Activated naive CD4-positive, alpha-beta T cell treated with anti-CD3 and anti-CD28 coated beads, Interleukin-2, amount 50 U/mL, for 72 hours (primary cell): ENCODE measurements around the gene CDK16. TPM values are rescaled to one million over a fixed set of nuclear protein-coding genes. Genes with fewer than 3 reads are reported as not detected.

Source experiments
- ATAC-seq, 2 donors: fragments of 150-1000 bp; cut with Tn5 transposase; 2 replicates each; pipeline ENCODE4 v1.10.0; 2021; ENCODE audit warnings: mild to moderate bottlenecking in 2 of 2, moderate library complexity in 2 of 2
- DNase-seq, 2 donors: peaks; one replicate each; pipeline ENCODE4 v3.0.0; 2021 to 2022; ENCODE audit warnings: low spot score in 2 of 2
- H3K27ac Mint-ChIP-seq, 2 donors: one replicate each; pipeline ENCODE4 v1.8.0; 2022; ENCODE audit warnings: mild to moderate bottlenecking in 2 of 2, mixed read lengths in 2 of 2
- H3K36me3 Mint-ChIP-seq, 2 donors: one replicate each; pipeline ENCODE4 v1.8.0; 2022; ENCODE audit warnings: mixed read lengths in 2 of 2
- H3K9me3 Mint-ChIP-seq, 2 donors: one replicate each; pipeline ENCODE4 v1.8.0; 2022; ENCODE audit warnings: mixed read lengths in 2 of 2
- total RNA-seq, 2 donors: library from RNA; stranded (reverse); gene quantifications; one replicate each; pipeline ENCODE4 v1.2.3, GENCODE V29; 2022

CDK16 gene
- total RNA-seq, 2 donors from 2014 or later: 69.5 to 95.8 TPM

DNA sequence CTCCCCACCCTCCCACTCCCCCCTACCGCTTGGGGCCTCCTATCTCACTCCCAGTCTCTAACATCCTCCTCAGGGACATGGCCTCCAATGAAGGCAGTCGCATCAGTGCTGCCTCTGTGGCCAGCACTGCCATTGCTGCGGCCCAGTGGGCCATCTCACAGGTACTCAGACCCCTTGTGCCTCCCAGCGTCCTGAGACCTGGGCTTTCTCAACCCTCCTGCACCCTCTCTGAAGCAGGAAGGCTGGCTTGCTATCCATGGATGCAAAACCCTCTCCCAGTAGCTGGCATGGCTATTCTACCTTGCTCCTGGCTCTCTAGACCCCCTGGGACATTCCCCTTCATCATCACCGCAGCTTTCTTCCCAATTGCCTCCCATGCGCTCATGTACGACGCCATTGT is 38.1 kb upstream of the CDK16 start:
- no peak for ATAC-seq
- no peak for DNase-seq
- Mint-ChIP-seq H3K9me3 (no peaks in the 10 kb centered on the region), H3K27ac (no peak overlapping the region), H3K36me3 (peaks cover 0 to 4% of the 10 kb centered on the region in 2 donors)

DNA sequence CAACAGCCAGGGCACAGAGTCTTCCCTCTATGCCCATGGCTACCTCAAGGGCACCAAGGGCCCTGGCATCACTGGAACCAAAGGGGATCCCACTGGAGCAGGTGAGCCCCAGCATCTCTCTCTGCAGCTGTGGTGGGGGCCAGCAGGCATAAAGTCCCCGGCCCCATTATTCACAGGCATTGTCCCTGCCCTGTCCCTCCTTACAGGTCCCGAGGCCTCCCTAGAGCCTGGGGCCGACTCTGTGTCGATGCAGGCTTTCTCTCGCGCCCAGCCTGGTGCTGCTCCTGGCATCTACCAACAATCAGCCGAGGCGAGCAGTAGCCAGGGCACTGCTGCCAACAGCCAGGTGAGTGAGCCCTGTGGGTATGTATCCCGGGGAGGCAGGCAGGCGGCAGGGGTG is 37.2 kb upstream of the CDK16 start:
- H3K27ac Mint-ChIP-seq: no peak overlapping the region
- peaks cover 4% of the 10 kb centered on the region in 2 donors for H3K36me3 Mint-ChIP-seq
- H3K9me3 Mint-ChIP-seq: no peaks in the 10 kb centered on the region
- no peak for DNase-seq
- ATAC-seq: no peak

DNA sequence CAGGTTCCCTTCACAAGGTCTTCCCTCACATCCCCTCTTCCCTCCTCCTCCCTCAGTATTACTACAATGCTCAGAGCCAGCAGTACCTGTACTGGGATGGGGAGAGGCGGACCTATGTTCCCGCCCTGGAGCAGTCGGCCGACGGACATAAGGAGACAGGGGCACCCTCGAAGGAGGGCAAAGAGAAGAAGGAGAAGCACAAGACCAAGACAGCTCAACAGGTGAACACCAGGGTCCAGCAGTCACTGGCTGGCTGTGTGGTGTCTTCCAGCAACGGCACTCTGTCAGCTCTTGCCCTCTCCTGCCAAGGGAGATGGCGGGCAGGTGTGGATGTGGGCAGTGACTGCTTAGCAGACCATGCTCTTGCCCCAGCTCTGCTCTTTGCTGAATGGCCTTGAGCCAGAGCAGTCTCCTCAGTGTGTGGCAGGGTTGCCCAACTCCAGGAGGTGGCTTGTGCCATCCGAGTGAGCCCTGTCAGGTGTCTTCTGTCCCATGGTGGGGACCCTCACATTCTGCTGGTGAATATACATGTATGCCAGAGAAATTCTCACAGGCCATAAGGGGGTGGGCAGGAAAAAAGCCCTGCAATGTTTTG is 36.3 kb upstream of the CDK16 start:
- no peak for ATAC-seq

DNA sequence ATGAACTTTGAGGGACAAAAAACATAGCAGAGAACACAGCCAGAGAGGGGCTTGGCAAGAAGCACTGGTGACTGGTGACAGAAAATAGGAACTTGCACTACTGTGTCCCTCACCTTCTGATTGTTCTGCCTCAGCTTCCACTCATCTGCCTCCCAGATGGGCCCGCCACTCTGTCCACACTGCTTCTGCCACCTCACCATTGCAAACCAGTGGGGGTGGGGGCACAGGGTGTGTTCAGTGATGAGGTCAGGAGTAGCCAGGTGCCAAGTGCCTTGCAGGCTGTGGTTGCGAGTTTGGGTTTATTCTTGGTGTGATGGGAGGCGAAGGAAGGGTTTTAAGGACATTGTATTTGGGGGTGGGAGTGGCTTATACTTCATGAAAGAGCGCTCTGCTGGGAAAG is 34.0 kb upstream of the CDK16 start:
- ATAC-seq (no peak), DNase-seq (no peak)
- Mint-ChIP-seq H3K27ac (no peak overlapping the region), H3K36me3 (peaks cover 4% of the 10 kb centered on the region in 2 donors), H3K9me3 (no peaks in the 10 kb centered on the region)

More for the DNA sequence above, 36.3 kb upstream of the CDK16 start:
- Mint-ChIP-seq H3K9me3 (no peaks in the 10 kb centered on the region), H3K36me3 (peaks cover 4% of the 10 kb centered on the region in 2 donors), H3K27ac (no peak overlapping the region)
- no peak for DNase-seq

DNA sequence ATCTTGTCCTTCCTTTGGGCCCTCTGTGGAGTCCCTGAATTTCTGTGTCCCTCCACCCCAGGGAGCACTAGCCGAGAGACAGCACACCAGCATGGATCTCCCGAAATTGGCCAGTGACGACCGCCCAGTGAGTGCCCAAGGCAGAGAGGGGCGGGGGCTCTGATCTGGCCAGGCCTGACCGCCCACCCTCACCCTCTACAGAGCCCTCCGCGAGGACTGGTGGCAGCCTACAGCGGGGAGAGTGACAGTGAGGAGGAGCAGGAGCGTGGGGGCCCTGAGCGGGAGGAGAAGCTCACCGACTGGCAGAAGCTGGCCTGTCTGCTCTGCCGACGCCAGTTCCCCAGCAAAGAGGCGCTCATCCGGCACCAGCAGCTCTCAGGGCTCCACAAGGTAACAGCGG is 33.2 kb upstream of the CDK16 start:
- Mint-ChIP-seq H3K27ac (peak overlapping the region in 1 of 2 donors; percentile 44), H3K36me3 (peaks cover 4% of the 10 kb centered on the region in 2 donors), H3K9me3 (no peaks in the 10 kb centered on the region)
- no peak for DNase-seq
- no peak for ATAC-seq

DNA sequence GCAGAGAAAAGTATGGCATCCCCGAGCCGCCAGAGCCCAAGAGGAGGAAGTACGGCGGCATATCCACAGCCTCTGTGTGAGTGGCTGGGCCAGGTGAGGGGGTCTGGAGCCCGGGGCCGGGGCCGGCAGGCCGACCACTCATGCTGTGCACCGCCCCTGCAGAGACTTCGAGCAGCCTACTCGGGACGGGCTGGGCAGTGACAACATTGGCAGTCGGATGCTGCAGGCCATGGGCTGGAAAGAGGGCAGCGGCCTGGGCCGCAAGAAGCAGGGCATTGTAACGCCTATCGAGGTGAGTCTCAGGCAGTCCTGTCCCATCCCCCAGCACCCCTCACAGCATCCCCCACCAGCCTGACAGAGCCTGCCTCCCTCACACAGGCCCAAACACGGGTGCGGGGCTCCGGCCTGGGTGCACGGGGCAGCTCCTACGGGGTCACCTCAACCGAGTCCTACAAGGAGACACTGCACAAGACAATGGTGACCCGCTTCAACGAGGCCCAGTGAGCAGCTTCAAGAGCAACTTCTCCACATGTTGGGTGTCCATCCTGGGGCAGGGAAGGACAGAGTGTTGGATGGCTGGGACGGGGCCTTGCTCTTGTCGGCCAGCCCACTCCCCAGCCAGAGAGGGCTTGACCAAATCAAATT is 32.3 kb upstream of the CDK16 start:
- Mint-ChIP-seq H3K36me3 (peaks cover 4 to 10% of the 10 kb centered on the region in 2 donors), H3K9me3 (no peaks in the 10 kb centered on the region), H3K27ac (peak overlapping the region in 1 of 2 donors; percentile 22)
- ATAC-seq: no peak
- DNase-seq: no peak

DNA sequence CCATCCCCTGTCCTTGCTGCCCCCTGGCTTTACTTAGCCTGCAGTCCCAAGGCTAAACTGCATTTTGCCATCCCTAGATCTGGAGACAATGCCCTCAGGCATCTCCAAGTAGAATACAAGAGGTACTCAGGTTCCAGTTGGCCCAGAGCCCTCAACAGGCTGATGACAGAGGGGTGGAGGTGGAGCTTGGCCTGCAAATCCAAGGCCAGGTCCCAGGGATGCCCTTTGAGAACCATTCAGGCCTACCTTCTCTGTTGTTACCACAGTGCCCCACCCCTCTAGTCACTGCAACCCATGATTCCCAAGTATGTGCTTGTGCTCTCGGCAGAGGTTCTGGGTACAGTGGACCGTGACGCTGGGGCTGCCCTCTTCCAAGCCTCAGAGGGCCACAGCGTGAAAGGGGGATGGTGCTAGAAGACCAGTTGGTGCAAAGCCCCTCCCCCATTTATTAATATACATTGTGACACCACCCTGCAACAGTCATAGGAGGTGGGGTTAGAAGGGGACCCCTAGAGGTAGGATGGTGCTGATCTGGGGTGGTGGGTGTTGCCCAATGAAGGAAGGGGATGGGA is 31.3 kb upstream of the CDK16 start:
- H3K36me3 Mint-ChIP-seq: peaks cover 4 to 11% of the 10 kb centered on the region in 2 donors
- DNase-seq (no peak), ATAC-seq (no peak)
- no peaks in the 10 kb centered on the region for H3K9me3 Mint-ChIP-seq
- peak overlapping the region; percentile 50 to 81 for H3K27ac Mint-ChIP-seq

DNA sequence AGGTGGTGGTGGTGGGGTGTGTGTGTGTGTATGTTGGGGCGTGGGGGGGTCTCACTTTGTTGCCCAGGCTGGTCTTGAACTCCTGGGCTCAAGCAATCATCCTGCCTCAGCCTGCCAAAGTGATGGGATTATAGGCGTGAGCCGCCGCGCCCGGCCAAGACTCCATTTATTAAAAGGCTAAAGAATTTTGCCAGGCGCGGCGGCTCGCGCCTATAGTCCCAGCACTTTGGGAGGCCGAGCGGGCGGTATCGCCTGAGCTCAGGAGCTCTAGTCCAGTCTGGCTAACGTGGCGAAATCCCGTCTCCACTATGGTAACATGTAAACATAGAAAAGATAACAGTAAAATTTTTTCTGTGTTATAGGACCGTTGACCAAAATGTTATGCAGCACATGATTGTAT is 28.6 kb upstream of the CDK16 start:
- H3K36me3 Mint-ChIP-seq: peaks cover 19 to 23% of the 10 kb centered on the region in 2 donors
- H3K27ac Mint-ChIP-seq: no peak overlapping the region
- ATAC-seq: no peak
- DNase-seq: no peak
- no peaks in the 10 kb centered on the region for H3K9me3 Mint-ChIP-seq

DNA sequence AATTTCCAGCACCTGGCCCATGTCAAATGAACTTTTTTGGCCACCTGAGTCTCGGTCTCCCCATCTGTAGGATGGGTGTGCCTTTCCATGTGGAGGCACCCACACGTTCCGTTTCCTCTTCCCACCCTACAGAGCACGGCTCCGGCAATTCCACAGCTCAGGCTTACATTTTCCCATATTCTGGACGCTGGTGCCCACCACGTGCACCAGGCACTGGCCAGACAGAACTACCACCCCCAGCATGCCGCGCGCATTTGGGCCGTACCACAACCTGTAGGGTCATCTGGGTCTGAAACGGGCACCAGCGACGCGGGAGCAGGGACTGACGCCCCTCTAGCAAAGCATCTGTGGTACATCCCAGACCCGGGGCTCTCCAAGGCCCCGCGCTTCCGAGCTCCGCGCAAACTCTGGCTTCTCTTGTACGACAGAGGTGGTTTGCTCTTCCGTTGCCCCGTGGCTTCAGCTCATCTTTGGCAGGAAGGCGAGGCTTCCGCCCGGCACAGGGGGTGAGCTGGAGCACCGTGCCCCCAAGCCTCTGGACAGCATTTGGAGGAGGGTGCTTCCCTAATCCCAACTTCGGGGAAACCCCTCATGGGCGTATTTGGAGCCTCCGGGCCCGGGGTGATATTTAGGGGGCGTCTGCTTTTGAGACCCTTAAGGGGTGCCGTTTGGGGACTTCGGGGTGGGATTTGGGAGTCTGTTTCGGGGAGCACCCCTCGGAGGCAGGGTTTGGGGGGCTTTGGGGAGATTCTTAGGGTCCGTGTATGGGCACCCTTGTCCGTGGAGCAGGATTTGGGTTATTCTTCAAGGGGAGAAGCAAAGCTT is 27.8 kb upstream of the CDK16 start:
- DNase-seq (peak; percentile 72 to 83), ATAC-seq (peak; percentile 81)
- no peaks in the 10 kb centered on the region for H3K9me3 Mint-ChIP-seq
- peaks cover 24% of the 10 kb centered on the region in 2 donors for H3K36me3 Mint-ChIP-seq
- H3K27ac Mint-ChIP-seq: peak overlapping the region; percentile 93 to 97

DNA sequence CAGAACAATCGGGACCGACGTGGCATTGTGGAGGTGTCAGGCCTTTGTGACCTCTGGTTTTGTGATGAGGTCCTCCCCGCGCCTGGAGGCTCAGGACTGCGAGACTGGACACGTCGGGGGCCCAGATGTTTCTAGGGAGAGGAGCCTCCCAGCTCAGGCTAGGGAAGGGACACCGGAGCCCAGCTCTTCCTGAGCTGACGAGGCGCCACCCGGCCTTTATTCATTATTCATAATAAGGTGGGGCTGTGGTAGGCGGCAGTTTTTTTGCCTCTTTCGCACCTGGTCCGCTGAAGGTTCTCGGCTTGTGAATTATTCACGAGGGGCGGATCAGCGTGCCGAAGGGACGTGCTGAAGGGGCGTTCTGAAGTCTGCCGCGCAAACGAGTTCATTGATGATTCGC is 27.1 kb upstream of the CDK16 start:
- peaks cover 28 to 31% of the 10 kb centered on the region in 2 donors for H3K36me3 Mint-ChIP-seq
- H3K27ac Mint-ChIP-seq: peak overlapping the region; percentile 93 to 97
- no peaks in the 10 kb centered on the region for H3K9me3 Mint-ChIP-seq
- DNase-seq (peak in 1 of 2 donors; percentile 19), ATAC-seq (peak; percentile 11 to 23)

DNA sequence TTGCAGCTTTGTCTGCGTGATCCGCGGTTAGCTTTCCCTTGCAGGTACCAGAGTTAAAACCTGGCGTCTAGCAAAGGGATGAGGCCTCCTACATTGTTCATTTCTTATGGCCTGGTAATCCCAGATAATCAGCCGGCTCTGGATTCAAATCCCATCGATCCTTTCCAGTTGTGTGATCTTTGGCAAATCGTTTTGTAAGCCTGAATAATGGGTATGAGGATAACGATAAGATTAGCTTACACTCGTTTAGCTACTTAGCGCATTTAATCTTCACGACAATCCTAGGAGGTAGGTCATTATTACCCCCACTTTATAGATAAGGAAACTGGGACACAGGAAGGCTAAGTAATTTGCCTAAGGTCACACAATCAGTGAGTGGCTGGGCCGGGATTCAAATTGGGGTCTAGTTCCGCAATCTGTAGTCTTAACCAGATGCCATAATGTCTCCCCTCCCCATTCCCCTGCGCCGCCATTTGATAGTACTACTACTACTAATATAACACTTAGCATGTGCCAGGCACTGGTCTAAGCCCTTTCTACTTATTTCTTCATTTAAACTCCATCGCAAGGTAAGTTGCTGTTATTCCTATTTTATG is 26.6 kb upstream of the CDK16 start:
- no peak for ATAC-seq
- H3K36me3 Mint-ChIP-seq: peaks cover 30 to 31% of the 10 kb centered on the region in 2 donors
- DNase-seq: no peak
- no peaks in the 10 kb centered on the region for H3K9me3 Mint-ChIP-seq
- H3K27ac Mint-ChIP-seq: peak overlapping the region in 1 of 2 donors; percentile 93

DNA sequence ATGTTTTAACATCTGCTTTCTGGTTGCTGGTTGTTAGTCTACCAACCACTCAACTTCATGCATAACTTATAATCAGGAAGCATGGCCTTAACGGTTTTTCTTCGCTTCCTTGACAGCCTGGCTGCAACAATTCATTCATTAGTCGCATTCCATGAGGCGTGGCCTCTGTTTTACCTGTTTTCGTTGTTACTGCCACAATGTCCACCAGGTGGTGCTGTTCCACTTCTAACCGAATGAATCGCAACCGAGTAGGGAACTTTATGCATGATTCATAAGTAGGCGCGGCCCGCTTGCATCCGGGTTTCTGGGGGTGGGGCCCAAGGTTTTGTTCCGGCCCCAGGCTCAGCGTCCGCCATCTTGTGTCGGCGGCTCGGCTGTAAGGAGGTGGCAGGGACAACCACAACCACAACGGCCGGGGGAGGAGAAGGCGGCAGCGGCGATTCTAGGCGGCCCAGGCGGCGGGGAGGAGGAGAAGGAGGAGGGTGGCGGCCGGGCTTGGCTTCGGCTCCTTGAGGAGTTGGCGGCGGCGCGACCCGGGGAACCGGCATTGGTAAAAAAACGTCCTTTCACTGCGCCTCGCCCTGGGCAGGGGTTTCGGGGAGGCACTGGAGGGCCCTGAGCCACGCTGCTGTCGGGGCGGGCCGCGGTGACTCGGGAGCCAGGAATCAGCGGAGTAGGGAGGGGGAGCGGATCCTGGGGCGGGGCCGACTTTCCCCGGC is 24.8 kb upstream of the CDK16 start, which contains the start of gene UBA1:
UBA1 (plus strand) TSS at position 355 of the 719 bp plus-strand sequence. CDS start 4,974 bp downstream, outside the sequence.
- H3K9me3 Mint-ChIP-seq: no peaks in the 10 kb centered on the region
- ATAC-seq (peak; percentile 73 to 77), DNase-seq (peak; percentile 88)
- H3K27ac Mint-ChIP-seq: peak within 1 kb of the TSS; percentile 95 to 99
- peaks cover 30 to 33% of the 10 kb centered on the region in 2 donors for H3K36me3 Mint-ChIP-seq

DNA sequence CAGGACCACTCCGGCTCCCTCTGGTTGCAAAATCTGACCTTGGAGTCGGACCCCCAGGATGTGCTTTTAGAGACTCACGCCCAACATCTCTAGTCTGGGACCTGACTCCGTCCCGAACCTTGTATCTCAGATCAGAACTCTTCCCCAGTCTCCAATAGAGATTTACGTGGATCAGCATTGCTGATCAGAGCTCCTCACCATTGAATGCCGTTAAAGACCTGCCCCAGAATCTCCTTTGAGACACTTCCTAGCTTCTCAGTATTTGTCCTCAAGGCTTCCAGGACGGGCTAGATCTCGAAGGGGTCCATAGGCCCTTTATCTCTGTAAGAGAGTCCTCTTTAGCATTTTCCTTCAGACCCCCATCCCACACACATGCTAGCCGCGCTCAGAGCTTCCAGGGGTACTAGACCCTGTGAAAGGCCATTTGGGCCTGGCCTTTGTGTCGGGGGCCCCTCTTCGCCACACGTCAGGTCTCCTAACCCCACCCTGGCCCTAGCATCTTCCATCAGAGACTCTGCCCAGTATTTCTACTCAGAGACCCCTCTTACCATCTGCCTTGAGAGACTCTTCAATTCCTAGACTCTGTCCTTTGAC is 24.2 kb upstream of the CDK16 start:
- DNase-seq: no peak
- Mint-ChIP-seq H3K36me3 (peaks cover 30 to 36% of the 10 kb centered on the region in 2 donors), H3K27ac (peak overlapping the region; percentile 95 to 99), H3K9me3 (no peaks in the 10 kb centered on the region)
- ATAC-seq: no peak

DNA sequence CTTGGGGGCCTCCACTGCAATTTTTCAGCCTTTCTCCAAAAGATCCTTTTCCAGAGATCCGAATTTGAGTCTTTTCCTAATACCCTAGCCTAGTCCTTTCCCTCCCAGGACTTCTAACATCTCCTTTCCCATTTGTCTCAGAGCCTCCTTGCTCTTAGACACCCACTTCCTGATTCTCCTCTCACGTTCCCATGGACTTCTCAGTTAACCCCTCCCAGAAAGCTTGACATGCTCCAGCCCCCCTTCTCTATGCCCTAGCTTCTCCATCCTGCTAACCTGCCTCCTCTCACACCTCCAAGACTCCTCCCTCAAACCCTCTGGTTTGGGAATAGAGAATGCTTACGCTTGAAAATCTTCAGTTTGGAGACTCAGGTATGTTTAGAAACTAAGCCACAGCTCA is 22.4 kb upstream of the CDK16 start:
- ATAC-seq: no peak
- Mint-ChIP-seq H3K9me3 (no peaks in the 10 kb centered on the region), H3K27ac (peak overlapping the region; percentile 92 to 95), H3K36me3 (peaks cover 31 to 35% of the 10 kb centered on the region in 2 donors)
- no peak for DNase-seq

DNA sequence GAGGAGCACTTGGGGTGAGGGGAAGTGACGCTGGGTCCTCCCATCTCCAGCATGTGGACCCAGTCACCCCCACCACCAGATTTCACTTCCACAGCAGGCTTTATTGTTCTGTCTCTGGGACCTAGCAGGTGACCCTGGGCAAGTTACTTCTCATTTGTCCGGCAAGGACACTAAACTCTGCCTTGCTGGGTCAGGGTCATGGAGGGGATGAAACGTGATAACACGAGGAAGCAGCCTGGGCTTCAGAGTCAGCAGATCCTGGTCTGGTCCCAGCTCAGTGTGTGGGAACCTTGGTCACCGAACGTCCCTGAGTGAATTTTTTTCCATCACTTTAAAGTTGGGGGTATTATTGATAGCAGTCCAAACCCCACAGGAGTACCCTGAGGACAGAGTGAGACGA is 21.0 kb upstream of the CDK16 start:
- Mint-ChIP-seq H3K9me3 (no peaks in the 10 kb centered on the region), H3K36me3 (peaks cover 29 to 35% of the 10 kb centered on the region in 2 donors), H3K27ac (peak overlapping the region; percentile 29 to 95)
- ATAC-seq (no peak), DNase-seq (no peak)
